ENCODE measurements around the gene TMEM198. TPM values are rescaled to one million over a fixed set of nuclear protein-coding genes. Genes with fewer than 3 reads are reported as not detected.

Gene TMEM198
- total and polyA plus RNA-seq, 2 experiments from 2014 or later = 5.6 to 13.7 TPM

- DNase-seq (ENCODE audit: low spot score) = peak; percentile 88
- Mint-ChIP-seq H3K27me3 (ENCODE audit: insufficient read depth, low read depth, poor library complexity) (peaks cover 28% of the 10 kb centered on the region), H3K4me3 (peak overlapping the region; percentile 60), H3K4me1 (peaks cover 73% of the 10 kb centered on the region), H3K9me3 (no peaks in the 10 kb centered on the region), H3K27ac (peak overlapping the region; percentile 68; the same call in 1 of the 2 replicates), H3K36me3 (ENCODE audit: low read depth) (no peaks in the 10 kb centered on the region; the same call in 2 of the 3 replicates)
- H3K4me3 ChIP-seq = peak overlapping the region; percentile 64; the same call in 1 of the 2 replicates
- H3F3A ChIP-seq (replicated peaks; ENCODE audit: low read depth) = peaks cover 22% of the 10 kb centered on the region
- peaks cover 32% of the 10 kb centered on the region for H3K27me3 ChIP-seq (ENCODE audit: insufficient read depth)
- H3K36me3 ChIP-seq (ENCODE audit: insufficient read depth) = no peaks in the 10 kb centered on the region
- no peaks in the 10 kb centered on the region for H4K20me1 ChIP-seq (replicated peaks; ENCODE audit: insufficient read depth)
- peak overlapping the region; percentile 79 for H3K4me2 ChIP-seq
- TF ChIP-seq, protein P1, sequence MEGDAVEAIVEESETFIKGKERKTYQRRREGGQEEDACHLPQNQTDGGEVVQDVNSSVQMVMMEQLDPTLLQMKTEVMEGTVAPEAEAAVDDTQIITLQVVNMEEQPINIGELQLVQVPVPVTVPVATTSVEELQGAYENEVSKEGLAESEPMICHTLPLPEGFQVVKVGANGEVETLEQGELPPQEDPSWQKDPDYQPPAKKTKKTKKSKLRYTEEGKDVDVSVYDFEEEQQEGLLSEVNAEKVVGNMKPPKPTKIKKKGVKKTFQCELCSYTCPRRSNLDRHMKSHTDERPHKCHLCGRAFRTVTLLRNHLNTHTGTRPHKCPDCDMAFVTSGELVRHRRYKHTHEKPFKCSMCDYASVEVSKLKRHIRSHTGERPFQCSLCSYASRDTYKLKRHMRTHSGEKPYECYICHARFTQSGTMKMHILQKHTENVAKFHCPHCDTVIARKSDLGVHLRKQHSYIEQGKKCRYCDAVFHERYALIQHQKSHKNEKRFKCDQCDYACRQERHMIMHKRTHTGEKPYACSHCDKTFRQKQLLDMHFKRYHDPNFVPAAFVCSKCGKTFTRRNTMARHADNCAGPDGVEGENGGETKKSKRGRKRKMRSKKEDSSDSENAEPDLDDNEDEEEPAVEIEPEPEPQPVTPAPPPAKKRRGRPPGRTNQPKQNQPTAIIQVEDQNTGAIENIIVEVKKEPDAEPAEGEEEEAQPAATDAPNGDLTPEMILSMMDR (conservative IDR thresholded peaks at IDR 0.05; ENCODE audit: low read depth in 2 of 2) = peak; percentile 81 to 96
- TF ChIP-seq EZH2phosphoT487 (IDR thresholded peaks at IDR 0.05; ENCODE audit: unreplicated experiment) = no peak
- TF ChIP-seq ETS1 (IDR thresholded peaks at IDR 0.05) = peak; percentile 38; the same call in 1 of the 2 replicates
- ATAC-seq = peak; percentile 67
- H2AFZ ChIP-seq = peak overlapping the region; percentile 18; the same call in 1 of the 2 replicates
- no peaks in the 10 kb centered on the region for H3K9me2 ChIP-seq (ENCODE audit: insufficient read depth)
- H3K27ac ChIP-seq (ENCODE audit: low read depth) = peak overlapping the region; percentile 69
- peaks cover 28% of the 10 kb centered on the region for H3K4me1 ChIP-seq (ENCODE audit: insufficient read depth)
- H3K79me2 ChIP-seq (replicated peaks; ENCODE audit: insufficient read depth) = no peaks in the 10 kb centered on the region
Observed at GRCh38 chr2:219521066-219521880, 22.6 kb upstream of the TMEM198 start.

DNA sequence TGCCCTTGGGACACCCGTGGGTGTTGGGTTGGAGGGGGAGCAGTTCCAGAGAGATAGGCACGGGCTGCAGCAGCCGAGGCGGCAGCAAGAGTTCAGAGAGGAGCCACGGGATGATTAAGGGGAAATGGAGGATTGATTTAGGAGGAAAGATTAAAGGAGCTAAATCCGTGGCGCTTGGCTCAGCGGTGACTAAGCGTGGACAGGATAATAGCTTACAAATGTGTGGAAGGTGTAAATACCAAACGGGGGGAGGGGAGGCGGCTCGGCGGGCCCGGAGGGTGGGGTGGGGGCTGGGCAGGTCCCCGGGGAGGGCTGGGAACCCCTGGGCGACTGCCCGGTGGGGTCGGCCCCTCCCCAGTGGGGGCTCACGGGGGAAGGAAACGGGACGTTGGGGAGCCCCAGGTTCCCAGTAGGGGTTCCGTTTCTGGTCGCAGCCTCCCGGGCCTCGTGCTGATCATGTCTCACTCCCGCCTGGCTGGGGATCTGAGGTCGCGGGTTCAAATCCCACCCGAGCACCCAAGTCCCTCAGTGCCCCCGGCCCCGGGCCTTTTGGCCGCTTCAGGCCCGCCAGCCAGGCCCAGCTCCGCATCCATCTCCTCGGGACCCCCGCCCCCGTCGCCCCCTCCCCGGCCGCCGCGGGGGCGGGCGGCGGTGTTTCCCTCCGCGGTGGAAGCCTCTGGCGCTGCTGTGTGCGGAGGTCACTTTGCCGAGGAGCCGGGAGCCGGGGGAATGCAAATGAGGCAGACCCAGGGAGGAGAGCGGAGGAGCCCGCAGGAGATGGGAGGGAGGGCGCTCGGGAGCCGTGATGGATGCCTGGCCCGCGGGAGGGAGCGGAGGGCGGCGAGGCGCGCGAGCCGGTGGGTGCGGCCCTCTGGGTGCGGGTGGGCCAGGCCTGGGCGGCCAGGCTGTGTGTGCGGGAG lies 21.5 kb upstream of the TMEM198 start:
- Histone ChIP-seq H3K4me3 (peak overlapping the region; percentile 64), H3K36me3 (ENCODE audit: insufficient read depth) (no peaks in the 10 kb centered on the region), H3K4me2 (peak overlapping the region; percentile 79), H3K9me2 (ENCODE audit: insufficient read depth) (no peaks in the 10 kb centered on the region), H3K27me3 (ENCODE audit: insufficient read depth) (peaks cover 29% of the 10 kb centered on the region), H4K20me1 (replicated peaks; ENCODE audit: insufficient read depth) (no peaks in the 10 kb centered on the region), H3K79me2 (replicated peaks; ENCODE audit: insufficient read depth) (no peaks in the 10 kb centered on the region), H2AFZ (peak overlapping the region; percentile 97; the same call in 1 of the 2 replicates), H3F3A (replicated peaks; ENCODE audit: low read depth) (peaks cover 22% of the 10 kb centered on the region), H3K27ac (ENCODE audit: low read depth) (peak overlapping the region; percentile 69), H3K4me1 (ENCODE audit: insufficient read depth) (peaks cover 29% of the 10 kb centered on the region)
- peak; percentile 92 for DNase-seq (ENCODE audit: low spot score)
- peaks cover 70% of the 10 kb centered on the region for H3K4me1 Mint-ChIP-seq
- peaks cover 24% of the 10 kb centered on the region for H3K27me3 Mint-ChIP-seq (ENCODE audit: insufficient read depth, low read depth, poor library complexity)
- peak overlapping the region; percentile 70 for H3K4me3 Mint-ChIP-seq
- no peak for TF ChIP-seq JUNB (IDR thresholded peaks at IDR 0.05; ENCODE audit: unreplicated experiment)
- TF ChIP-seq REST (IDR thresholded peaks at IDR 0.05; ENCODE audit: unreplicated experiment) = peak; percentile 3
- no peak for TF ChIP-seq STAT1 (IDR thresholded peaks at IDR 0.05; ENCODE audit: unreplicated experiment)
- TF ChIP-seq, protein P1 (conservative IDR thresholded peaks at IDR 0.05; ENCODE audit: low read depth in 2 of 2) = peak in 1 of 2 experiments; percentile 30; a peak in 2 of 4 replicates
- peak; percentile 18; the same call in 1 of the 2 replicates for TF ChIP-seq POLR2AphosphoS5 (IDR thresholded peaks at IDR 0.05; ENCODE audit: low read depth)
- H3K36me3 Mint-ChIP-seq (ENCODE audit: low read depth) = no peaks in the 10 kb centered on the region; the same call in 2 of the 3 replicates
- ATAC-seq = peak; percentile 75
- peak overlapping the region; percentile 44; the same call in 1 of the 2 replicates for H3K27ac Mint-ChIP-seq
- no peaks in the 10 kb centered on the region for H3K9me3 Mint-ChIP-seq

Data from GM23338 (cell line).